HG03103 (cell line): ENCODE results near the gene CCS.
A peak's percentile ranks its signal among the peaks of the same experiment; 100 is the strongest.
"Not testable (repeated sequence)": the region's sequence is repeated elsewhere in the genome, so short reads cannot be mapped to it uniquely, and the experiment has no call there.

Experiments used
- ATAC-seq: cut with Tn5 transposase; IDR thresholded peaks from one replicate; pipeline ENCODE4 v1.9.1; 2021; ENCODE audit warnings: low read depth; ENCODE audit not compliant: unreplicated experiment

The CCS gene

DNA sequence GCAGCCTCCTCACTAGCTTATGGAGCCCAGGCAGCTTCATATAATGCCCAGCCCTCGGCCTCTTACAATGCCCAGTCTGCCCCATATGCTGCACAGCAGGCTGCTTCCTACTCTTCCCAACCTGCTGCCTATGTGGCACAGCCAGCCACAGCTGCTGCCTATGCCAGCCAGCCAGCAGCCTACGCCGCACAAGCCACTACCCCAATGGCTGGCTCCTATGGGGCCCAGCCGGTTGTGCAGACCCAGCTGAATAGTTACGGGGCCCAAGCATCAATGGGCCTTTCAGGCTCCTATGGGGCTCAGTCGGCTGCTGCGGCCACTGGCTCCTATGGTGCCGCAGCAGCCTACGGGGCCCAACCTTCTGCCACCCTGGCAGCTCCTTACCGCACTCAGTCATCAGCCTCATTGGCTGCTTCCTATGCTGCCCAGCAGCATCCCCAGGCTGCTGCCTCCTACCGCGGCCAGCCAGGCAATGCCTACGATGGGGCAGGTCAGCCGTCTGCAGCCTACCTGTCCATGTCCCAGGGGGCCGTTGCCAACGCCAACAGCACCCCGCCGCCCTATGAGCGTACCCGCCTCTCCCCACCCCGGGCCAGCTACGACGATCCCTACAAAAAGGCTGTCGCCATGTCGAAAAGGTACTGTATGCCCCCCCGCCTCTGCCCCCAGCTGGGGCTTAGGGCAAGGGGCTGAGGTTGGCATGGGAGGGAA, 32.2 kb downstream of the CCS start:
- ATAC-seq, result no peak

DNA sequence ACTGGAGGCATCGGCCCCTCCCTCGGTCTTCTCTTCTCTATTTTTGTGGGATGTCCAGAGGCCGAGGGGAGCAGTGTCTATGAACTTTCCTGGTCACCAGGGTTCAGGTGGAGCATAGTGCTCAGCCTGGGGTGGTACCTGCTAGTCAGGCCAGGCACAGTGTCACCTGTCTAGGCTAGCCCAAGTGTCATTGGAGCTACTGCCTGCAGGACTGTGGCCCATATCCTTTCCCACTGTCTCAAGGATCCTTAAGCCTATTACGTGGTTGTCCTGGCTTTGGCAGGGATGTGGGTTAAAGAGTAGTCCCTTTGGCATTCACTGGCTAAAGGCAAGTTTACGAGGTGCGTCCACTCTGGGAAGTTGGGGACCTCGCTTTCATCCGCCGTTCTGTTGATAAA, 32.8 kb downstream of the CCS start:
- ATAC-seq, result no peak

DNA sequence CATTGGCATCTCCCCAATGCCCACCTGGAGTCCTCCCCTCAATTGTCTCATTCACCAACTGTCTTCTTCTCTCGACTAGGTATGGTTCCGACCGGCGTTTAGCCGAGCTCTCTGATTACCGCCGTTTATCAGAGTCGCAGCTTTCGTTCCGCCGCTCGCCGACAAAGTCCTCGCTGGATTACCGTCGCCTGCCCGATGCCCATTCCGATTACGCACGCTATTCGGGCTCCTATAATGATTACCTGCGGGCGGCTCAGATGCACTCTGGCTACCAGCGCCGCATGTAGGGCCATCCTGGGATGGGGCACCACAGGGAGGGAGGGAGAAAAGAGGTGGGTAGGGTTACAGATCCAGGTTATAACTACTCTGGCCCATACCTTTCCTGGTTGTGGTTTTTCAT, 33.4 kb downstream of the CCS start:
- no peak for ATAC-seq

DNA sequence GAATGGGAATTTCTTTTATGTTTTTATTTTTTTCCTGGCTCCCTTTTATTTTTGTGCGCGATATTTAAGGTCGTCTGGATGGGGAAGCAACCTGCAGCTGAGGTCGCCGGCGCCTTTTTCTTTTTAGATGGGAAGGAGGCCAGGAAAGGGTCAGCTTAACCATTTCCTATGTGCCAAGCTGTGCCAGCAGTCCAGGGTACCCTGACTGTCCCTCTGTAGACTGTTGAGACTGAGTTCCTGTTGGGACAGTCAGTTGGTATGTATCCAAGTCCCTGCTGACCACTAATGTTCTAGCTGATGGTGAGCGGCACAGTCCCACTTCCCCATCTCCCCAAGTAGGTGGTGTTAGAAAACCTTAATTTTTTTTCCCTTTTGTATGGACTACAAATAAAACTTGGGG, 33.9 kb downstream of the CCS start:
- ATAC-seq, result no peak

DNA sequence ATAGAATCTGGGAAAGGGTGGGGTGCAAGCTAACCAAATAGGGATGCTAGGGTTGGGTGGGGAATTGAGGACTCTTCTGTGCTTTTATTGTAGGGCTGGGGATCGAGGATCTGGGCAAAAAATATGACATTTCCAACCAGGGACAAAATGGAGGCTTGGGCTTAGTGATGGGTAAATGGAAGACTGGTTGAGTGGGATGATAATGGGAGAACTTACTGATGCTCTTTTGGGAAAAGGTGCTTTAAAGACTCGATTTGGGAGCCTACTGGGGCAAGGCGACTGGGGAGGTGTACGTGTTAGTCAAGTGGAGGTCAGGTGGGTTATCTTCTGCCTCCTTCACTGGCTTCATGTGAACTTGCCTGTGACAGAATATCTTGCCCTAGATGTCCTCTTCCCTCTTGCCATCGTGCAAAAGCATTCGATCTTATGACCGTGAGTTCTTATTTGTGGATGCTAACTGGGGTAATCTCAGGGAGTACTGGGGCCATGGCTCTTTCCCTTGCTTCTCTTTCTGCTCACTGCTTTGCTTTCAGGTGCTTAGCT, 35.1 kb downstream of the CCS start:
- no peak for ATAC-seq

DNA sequence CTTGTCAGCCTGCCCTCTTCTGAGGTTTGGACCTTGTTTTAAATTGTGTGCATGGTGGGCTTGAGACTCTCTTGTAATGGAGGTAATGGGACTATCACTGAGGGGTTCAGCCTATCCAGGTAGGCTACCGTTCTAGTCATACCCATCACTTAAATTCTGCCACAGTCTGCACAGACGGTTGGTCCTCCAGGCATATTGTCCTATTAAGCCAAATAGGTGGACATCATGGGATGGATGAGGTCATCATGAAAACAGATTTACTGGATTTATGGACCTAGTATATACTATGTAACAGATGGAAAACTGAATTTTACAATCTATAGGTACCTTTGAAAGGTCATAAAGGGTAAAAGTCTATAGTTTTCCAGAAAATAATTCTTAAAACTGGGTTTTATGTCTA, 36.4 kb downstream of the CCS start:
- no peak for ATAC-seq

DNA sequence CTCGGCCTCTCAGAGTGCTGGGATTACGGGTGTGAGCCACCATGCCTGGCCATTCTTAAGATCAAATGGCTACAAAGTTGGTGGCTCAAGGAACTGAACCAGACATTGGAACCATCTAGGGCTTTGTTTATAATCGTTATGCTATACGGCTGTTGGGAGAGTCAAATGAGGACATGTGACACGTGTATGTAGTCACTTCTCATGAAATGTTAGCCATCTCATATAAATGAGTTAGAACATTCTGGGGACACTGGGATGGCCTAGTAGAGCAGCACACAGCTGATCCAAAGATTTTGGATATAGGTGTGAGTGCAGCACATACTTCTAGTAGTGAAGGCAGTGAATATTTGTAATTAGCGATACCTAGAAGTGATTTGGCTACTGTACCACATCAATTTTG, 38.9 kb downstream of the CCS start:
- ATAC-seq, result no peak

DNA sequence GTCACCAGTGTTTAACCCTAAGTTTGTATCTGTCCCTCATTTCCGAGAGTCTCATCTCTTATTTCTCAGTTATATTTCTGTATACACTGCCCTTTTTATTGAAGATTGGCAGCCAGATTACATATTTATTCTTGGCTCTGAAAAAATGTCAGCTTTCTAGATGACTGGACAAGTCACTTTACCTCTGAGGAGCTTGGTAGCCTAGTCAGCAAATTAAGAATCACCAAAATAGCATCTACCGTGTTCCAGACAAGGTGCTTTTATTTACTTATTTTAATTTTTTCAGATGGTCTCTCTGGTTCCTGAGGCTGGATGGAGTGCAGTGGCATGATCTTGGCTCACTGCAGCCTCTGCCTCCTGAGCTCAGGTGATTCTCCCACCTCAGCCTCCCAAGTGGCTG, 40.0 kb downstream of the CCS start:
- ATAC-seq, result no peak

DNA sequence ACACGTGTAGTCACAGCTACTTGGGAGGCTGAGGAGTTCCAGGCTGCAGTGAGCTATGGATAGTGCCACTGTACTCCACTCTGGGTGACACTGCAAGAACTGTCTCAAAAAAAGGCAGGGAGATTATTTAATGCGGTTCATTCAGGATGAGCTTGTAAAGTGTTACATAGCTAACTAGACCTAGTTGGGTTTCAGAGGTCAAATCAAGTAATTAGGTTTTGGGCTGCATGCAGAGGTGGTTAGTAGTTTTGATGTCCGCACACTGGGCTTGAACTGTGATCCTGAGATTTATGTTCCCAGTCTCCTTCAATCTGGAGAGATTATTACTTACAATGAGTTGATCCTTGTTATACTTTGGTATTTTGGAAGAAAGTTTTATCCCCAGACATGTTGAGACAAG, 43.4 kb downstream of the CCS start:
- ATAC-seq, result no peak

DNA sequence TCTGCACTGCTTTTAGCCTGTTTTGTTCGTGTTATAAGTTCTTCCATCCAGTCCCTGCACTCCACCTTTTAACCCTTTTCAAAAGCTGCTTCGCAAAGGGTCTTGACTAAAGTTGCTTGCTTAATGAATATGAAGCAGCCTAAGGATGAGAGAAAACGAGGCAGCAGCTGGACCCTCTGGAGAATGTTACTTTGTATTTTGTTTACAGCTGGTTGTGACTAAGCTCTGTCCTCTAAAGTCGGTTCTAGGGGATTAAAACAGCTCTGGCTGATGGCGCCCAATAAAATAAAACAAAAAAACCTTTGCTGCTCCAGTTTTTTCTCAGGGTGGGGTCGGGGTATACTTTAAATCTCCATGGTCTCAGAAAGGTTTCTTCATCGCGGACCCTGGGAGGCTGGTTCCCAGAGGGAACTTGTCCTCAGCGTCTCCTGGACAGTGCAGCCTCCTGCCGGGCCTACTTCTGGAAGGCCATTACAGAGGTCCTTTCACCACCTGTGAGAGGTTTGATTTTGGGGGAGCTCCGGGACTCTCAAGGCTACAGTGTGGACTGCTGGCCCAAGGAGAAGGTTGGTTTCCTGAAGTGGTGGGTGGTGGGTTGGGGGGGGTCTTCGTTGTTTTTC, 44.7 kb downstream of the CCS start:
- ATAC-seq, result no peak

DNA sequence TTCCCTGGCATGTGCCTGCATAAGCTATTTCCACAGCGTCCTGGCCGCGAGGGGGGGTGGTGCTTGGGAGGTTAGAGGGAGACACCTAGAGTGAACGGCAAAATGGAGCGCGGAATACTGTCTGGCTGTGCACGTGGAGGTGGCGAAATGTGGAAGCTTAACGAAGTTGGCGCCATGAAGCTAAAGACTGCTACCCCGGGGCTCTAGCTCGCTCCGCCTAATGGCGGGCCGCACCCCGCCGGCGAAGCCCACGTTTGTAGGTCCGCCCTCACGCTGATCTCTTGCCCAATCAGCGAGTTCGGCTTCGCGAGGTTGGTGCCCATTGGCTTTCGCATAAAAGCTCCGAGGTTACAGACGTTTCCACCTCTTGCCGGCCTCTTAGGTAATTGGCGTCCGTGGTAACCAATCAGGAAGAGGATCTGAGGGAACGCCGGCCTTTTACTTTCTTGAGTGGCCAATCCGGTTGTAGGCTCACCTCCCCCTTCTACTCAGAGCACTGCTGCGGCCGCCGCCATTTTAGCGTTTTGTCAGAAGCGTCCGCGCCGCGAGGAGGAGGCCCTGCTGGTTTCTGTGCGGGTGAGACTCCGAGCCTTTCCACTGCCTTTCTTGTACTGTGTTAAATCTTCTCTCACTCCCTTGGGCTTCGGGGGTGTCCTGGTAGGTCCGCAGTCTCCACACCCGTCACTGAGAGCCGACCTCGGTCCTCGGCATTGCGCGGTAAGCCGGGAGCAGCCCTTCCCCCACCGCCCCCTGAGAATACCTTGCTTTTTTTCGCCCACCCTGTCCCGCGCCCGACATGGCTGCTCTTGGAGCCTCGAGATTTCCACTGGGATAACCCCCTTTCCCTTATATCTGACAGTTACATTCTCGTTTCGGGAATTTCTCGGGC, 45.4 kb downstream of the CCS start, which contains the start of gene RBM4:
Gene RBM4 (plus strand): TSS at position 527 of the 889 bp plus-strand sequence. CDS start 1,009 bp downstream, outside the sequence.
- ATAC-seq, result peak; percentile 92

DNA sequence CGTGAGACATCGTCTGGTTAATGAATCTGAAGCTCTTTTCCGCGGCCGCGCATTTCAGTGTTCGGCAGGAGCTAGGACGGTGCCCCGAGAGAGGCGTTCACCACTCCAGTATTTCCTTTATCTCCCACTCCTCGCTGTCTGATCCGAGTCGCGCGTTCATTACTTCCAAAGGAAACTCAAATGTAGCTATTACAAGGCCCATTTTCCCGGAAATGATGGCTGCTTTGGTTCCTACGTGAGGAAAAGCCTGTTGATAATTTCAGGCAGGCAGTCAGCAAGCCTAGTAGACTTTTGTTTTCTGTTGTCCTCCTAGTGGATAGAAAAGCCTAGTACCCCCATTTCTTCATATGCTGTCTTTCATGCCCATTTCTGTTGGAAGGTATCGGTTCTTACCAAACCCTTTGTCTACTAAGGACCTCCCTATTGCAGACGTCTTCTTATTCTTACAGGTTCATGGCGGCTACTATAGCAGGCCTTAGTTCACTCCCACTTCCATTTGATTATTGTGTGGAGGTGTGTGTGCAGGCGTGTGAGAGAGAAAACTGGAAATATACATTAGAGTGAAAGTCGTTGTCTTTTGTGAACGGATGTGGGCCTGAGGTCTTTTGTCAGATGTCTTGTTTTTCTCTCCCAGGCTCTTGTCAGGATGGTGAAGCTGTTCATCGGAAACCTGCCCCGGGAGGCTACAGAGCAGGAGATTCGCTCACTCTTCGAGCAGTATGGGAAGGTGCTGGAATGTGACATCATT, 46.3 kb downstream of the CCS start:
- ATAC-seq, result no peak

DNA sequence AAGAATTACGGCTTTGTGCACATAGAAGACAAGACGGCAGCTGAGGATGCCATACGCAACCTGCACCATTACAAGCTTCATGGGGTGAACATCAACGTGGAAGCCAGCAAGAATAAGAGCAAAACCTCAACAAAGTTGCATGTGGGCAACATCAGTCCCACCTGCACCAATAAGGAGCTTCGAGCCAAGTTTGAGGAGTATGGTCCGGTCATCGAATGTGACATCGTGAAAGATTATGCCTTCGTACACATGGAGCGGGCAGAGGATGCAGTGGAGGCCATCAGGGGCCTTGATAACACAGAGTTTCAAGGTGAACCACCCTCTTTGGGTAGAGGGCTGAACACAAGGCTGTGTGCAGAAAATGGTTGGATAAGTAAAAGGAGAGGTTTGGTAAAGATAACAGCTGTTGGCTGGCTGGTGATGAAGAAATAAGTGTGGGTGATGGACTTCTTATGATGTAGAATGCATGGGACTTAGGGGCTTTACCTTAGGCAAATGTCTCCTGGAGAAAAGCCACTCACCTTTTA, 46.9 kb downstream of the CCS start:
- ATAC-seq, result not testable (repeated sequence)

DNA sequence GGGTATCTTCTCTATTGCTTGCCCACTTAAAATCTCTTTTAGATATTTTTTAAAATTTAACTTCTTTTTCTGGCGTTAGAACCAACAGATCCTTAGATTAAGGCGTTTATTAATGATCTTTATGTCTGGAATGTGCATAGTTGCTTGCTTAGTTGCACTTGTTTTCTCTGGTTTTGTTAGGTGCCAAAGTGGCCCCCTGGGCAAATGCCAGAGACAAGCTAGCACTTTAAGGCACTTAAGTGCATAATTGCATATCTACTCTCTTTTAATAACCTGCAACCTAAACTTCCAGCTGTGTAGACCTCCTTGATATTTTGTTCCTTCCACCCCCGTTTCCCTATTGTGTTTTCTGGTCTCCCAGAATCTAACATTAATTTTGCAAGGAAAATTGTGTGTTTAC, 48.8 kb downstream of the CCS start:
- ATAC-seq, result no peak

DNA sequence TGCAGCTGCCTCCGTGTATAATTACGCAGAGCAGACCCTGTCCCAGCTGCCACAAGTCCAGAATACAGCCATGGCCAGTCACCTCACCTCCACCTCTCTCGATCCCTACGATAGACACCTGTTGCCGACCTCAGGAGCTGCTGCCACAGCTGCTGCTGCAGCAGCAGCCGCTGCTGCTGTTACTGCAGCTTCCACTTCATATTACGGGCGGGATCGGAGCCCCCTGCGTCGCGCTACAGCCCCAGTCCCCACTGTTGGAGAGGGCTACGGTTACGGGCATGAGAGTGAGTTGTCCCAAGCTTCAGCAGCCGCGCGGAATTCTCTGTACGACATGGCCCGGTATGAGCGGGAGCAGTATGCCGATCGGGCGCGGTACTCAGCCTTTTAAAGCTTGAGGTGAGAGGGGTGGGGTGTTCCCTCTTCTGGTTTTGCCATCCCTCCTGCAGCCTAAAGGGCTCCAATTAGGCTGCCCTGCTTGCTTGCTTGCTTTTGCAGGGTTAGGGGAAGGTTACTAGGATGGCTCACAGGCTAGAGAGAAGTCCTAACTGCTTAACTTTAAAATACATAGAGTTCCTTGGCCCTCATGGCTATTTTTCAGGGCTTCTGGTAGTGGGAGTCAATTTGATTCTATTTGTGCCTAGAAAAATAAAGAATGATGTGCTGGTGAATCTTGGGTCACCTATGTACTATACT, 50.9 kb downstream of the CCS start:
- no peak for ATAC-seq

DNA sequence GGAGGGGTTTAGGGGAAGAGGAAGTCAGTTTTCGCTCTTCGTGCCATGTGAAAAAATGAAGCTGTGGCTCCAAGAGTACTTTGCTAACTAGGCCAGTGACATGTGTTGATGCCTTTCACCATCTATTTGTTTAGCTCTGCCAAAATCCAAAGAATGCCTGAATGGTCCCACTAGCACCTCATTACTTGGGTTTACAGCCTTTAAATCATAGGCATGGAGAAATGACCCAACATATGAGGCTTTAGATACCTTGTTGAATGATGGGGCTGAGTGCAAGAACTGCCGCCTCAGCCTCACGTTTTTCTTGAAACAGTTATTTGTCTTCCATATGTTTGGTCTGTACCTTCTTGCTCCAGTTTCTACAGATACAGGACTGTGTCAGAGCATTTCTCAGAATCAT, 53.8 kb downstream of the CCS start:
- ATAC-seq, result no peak

DNA sequence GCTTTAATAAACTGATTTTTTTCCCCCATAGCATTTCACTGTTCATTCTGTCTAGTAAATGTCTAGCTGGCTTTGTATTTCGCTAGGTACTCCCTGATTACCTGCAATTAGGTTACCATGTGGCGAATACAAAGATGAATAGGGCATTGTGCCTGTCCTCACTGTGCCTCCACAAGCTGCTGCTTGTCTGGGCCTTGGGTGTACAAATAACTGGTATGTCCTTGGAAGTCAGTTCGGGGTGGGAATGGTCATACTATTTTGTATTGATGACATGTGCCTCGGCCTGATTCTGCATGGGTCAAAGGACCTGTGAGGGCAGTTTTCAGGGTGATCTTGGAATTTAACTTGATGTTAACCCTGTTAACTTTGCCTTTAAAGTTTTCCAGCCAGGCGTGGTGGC, 56.9 kb downstream of the CCS start:
- no peak for ATAC-seq

DNA sequence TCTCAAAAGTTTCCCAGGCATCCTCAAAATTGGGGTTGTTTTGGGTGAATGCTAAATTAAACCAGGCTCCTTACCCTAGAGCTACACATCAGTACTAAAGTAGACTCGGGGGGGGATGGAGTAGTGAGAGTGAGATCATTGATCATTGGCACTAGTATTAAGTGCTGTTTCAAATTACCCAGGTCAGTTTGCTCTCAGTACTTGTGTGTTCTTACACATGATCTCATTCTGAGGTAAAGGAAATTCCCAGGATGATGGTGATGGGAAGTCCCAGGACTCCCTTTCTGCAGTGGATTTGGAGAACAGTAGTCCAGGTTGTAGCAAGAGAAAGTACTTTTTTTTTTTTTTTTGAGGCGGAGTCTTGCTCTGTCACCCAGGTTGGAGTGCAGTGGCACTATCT, 58.0 kb downstream of the CCS start:
- ATAC-seq, result no peak

DNA sequence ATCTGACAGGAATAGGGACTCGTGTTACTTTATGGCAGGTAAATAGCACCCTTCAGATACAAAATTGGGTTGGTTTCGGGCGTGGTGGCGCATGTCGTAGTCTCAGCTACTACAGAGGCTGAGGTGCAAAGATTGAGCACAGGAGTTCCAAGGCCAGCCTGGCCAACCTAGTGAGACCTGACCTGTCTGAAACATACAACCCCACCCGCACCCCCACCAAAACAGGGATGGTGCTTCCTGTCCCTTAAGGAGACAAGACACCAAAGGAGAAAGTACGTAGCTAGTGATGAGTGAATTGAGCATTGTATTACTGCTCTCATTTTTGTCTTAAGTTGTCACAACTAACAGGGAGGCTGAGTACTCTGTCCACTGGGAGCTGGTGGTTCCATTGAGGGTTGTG, 59.7 kb downstream of the CCS start:
- ATAC-seq, result no peak

DNA sequence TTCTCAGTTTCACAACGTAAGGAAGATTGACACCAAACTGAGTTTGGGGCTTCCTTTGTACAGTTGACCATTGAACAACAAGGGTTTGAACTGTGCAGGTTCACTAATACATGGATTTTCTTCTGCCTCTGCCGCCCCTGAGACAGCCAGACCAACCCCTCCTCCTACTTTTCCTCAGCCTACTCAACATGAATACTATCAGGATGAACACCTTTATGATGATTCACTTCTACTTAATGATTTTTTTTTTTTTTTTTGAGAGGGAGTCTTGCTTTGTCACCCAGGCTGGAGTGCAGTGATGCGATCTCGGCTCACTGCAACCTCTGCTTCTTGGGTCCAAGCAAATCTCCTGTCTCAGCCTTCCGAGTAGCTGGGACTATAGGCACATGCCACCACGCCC, 60.1 kb downstream of the CCS start:
- no peak for ATAC-seq
